ENCODE results near the gene SLC7A11.
"Not testable (repeated sequence)": the region's sequence is repeated elsewhere in the genome, so short reads cannot be mapped to it uniquely, and the experiment has no call there.

Gene SLC7A11

DNA sequence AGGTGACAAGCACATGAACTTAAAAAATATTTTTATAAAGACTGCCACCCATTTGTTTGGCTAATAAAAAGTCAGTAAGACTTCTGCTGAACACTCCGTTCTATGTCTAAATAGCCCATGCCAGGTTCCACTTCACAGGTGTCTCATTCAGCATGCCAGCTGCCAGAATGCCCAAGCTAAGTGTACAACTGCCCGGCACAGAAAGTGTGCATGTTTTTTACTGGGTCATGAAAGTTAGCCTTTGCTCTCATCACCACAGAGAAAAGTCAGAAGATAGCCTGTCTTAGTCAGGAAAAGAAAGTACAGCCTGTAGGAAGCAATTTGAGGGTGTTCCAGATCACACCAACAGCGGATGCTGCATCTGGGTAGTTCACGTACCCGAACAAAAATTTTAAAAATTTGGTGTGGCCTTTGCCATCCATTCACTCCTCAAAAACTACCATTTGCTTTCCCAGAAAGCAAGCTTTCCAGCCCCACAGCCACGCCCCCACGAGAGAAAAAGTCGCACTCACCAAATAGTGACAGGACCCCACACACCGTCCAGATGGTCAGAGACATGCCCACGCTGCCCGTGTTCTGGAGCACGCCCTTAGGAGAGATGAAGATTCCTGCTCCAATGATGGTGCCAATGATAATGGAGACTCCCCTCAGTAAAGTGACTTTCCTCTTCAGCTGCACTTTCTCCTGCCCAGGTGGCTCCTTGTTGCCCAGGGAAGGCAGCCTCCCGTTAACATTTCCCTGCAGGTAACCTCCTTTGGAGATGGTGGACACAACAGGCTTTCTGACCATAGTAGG, 671 bp downstream of the SLC7A11 start:
- DNase-seq, result peak in 1 of 2 experiments; percentile 25

- no peak for DNase-seq
Observed at GRCh38 chr4:138239491-138239890, 2.7 kb downstream of the SLC7A11 start.

DNA sequence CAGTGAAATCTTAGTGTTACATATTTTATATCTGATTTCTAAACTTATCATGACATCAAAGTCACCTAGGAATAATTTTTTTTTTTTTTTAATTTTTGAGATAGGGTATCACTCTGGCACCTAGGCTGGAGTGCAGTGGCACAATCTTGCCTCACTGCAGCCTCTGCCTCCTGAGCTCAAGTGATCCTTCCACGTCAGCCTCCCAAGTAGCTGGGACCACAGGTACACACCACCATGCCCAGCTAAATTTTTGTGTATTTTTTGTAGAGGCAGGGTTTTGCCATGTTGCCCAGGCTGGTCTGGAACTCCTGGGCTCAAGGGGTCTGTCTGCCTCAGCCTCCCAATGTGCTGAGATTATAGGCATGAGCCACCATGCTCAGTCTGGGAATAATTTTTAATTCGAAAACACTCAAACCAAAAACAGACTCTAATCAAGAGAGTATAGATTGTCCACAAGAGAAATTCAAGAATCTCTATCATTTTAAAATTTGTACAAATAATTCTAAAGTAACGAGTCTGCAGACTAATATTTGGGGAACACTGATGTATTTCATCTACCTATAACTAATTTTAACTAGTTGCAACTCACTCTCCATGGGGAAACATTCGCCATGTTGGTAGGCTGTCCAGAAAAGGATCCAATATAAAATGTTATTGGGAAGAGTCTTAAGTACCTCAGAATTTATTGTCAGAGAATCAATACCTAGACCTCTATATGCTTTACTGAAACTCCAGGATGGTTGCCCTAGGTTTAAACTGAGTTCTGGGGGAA, 3.4 kb downstream of the SLC7A11 start:
- no peak for DNase-seq

DNA sequence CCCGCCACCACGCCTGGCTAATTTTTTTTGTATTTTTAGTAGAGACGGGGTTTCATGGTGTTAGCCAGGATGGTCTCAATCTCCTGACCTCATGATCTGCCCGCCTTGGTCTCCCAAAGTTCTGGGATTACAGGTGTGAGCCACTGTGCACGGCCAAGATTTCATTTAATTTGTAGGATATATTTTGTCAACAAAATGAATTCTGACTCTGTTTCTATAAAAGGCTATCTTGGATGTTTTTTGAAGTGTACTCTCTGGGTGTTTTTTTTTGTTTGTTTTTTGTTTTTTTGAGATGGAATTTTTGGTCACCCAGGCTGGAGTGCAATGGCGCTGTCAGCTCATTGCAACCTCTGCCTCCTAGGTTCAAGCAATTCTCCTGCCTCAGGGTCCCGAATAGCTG, 5.0 kb downstream of the SLC7A11 start:
- not testable (repeated sequence) for DNase-seq

DNA sequence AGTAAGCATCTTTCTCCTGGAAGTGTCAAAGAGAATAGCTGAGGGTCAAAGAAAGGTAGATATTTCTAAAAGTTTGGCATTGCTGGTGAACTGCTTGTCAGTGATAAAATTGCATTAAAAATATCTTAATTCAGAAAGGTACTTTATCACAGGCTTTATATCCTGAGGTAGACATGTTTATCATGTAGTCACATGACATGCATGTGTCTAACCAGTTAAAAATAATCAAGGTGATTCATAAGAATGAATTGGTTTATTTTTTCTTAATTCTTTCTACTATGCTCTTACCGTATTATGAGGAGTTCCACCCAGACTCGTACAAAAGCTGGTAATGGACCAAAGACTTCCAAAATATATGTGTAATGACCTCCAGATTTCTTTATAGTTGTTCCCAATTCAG, 6.1 kb downstream of the SLC7A11 start:
- DNase-seq, result no peak

DNA sequence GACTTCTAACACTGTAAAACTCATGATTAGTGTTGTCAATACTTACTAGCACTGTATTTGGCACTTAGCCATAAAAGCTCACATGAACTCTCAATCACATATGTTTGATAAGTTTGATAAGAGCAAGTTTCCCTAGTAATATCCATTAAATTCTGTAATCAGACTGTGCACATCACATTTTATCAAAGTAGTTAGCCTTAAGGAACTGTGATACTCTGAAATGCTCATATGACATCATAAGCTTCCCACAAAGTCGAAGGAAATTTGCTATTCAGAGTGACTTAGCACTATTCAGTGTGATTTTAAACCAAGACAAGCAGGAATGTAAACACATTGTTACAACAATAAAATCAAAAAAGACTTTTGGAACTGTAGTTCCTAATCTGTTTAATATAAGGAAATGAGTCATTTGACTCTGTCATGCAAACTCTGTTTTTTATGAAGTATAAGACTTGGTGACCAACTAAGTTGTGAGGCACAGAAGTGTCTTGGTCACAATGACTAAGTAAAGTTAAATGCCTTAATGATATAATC, 6.7 kb downstream of the SLC7A11 start:
- DNase-seq, result no peak

DNA sequence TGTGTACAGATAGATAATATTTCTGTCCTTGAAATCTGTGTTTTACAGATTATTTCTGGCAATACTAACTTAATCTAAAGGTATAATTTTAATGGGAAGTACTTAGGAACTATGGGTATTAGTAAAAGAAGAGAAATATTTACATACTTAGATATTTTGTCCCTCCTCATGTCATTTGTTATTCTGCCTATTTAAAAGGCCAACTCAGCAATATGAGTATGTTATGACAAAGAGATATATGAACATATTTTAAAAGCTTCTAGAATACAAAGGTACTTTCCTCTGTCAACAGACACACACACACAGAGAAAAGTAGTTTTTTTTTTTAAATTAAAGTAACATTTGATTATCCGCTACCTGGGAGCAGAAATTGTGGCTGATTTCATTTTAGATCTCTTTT, 7.9 kb downstream of the SLC7A11 start:
- DNase-seq, result no peak

GRCh38 chr4:138233313-138234034, 8.7 kb downstream of the SLC7A11 start:
- no peak for DNase-seq

GRCh38 chr4:138232364-138232763, 9.8 kb downstream of the SLC7A11 start:
- DNase-seq, result no peak

DNA sequence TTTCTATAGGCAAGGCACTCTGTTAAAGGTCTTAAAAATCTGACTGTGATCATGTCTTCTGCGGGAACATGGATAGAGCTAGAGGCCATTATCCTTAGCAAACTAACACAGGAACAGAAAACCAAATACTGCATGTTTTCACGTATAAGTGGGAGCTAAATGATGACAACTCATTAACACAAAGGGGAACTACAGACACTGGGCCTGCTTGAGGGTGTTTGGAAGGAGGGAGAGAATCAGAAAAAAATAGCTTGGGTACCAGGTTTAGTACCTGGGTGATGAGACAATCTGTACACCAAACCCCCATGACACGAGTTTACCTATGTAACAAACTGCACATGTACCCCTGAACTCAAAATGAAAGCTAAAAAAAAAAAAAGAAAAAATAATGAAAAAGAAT, 12.1 kb downstream of the SLC7A11 start:
- DNase-seq, result no peak

DNA sequence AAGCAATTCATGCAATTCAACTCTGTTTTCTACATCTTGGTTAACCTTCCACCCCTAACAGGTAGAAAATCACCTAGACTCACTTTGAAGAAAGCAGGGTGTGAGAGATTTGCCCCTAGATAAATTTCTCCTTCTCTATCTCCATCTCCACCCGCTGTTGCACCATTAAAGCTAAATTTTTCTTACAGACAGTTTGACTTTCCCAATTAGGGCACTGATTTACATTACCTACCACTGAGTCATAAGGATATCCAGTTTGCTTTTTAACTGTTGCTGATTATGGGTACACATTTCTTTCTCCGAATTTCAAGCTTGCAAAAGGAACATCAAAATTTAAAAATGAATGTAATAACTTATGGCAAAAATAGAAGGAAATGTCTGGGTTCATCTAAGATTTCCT, 13.0 kb downstream of the SLC7A11 start:
- DNase-seq, result no peak

GRCh38 chr4:138226351-138226750, 15.8 kb downstream of the SLC7A11 start:
- no peak for DNase-seq

DNA sequence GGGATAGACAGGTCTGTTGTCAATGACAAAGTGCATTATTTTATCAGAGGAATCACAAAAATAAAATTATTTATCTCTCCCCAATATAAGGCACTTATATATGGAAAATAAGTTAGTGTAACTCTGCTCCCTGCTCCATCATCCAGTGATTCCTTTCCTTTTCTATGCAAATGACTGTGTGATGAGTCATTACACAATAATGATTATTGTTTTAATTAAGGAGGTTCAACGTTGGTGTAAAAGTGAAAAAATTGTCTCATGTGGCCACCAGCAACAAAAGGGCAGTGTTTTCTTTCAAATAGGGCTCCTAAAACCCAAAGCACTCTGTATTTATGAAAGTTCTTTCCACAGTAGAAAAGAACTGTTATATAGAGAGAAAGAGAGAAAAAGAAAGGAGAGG, 16.7 kb downstream of the SLC7A11 start:
- DNase-seq, result no peak

- DNase-seq, result no peak
Observed at GRCh38 chr4:138224614-138225013, 17.5 kb downstream of the SLC7A11 start.

DNA sequence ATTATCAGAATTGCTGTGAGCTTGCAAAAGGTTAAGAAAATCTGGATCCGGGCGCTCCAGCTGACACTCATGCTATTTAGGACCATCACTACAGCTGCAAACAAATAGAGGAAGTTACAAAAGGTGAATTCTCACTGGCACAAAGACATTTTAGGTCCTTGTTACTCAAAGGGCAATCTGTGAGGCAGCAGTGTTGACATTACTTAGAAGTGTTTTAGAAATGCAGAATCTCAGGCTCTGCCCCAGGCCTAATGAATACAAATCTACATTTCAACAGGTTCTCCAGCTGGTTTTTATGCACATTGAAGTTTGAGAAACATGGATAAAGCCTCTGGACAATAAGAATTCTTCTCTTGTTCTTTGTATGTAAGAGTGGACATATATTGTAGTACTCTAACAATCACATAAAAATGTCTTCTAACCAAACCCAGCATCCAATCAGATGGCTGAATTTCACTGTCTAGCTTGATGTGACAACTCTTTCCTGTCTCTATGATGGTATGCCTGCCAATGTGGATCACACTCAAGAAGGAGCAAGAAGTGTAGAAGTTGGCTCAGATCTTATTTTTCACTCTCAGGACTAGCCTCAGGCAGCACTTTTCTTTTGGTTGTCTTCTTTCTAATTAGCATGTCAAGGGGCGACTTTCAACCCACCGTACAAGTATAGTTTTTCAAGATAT, 18.8 kb downstream of the SLC7A11 start:
- DNase-seq, result peak in 1 of 2 experiments; percentile 33

- DNase-seq, result no peak
Observed at GRCh38 chr4:138222046-138222445, 20.1 kb downstream of the SLC7A11 start.

- DNase-seq, result no peak
Observed at GRCh38 chr4:138218976-138219375, 23.2 kb downstream of the SLC7A11 start.

DNA sequence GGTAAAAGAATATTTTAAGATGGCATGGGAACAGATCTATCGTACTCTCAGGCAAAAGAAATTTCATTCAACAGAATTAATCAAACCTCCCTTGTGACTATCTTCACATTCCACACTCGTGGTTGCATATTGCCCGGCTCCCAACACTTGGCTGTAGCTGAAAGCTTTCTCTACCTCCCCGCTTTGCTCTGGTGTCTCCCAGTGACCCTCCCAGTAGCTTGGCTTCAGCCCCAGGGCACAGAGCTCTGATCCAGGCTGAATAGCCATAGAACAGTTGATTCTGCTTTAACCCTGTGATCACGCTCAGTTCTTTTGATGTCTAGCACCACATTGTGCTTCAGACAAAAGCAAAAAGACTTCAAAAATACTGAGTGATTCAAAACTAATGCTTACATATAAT, 24.6 kb downstream of the SLC7A11 start:
- no peak for DNase-seq

DNA sequence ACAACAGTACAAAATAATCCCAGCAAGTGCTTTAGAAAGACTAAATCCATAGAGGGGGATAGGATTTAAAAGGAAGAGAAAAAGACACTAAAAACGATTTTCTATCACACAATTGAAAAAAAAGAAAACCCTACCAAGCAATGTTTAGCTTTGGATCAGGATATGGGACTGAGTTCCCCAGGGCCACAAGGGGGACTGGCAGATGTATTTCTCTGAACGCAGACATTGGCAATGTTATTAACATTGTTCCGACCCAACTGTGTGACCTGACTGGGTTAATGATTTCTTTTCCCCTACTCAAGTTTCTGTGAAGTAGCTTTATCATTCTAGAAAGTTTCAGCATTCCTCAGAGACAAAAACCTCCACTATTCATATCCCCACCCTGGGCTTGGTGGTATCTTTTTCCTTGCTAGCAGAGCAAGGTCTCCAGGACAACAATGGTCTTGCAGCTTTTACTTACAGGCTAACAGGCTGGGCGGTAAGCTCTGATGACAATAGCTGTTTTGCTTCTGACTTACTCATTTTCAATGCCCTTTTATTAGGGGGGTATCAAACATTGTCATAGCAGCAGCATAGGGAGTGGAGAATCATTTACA, 25.8 kb downstream of the SLC7A11 start:
- no peak for DNase-seq

GRCh38 chr4:138210576-138210975, 31.6 kb downstream of the SLC7A11 start:
- not testable (repeated sequence) for DNase-seq

GRCh38 chr4:138209094-138209493, 33.1 kb downstream of the SLC7A11 start:
- DNase-seq, result no peak

DNA sequence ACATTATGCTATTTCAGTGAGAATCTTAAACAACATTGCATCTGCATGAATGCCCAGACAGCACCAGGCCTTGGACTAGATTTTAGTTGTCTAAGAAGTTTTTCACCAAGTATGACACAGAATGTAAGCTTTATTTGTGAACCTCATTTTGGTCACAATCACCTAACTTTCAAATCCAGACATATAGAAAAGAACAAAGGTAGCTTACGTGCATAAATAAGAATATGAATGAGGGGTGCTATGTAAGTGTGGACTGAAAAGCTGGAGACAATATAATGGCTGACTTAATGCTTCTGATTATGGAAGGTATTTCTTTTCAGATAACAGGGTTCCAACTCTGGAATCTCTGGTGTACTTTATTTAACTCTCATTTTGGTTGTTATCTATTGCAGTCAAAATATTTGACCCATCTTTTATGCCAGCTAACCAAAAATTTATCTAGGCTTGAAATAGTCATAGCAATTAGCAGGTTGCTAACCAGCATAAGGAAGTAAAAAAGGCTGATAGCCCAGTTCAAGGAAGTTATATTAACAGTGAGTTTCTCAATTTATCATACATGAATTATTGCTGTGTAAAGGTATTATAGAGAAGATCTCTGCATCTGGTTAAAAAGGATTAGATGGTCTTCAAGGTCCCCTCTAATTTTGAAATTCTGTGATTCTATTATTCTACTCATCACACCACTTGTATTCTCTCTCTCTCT, 36.5 kb downstream of the SLC7A11 start:
- DNase-seq, result no peak

Measured in NCI-H1930 (cell line).